IMR-90 (cell line): ENCODE results near the gene GRN. TPM values are rescaled to one million over a fixed set of nuclear protein-coding genes. Genes with fewer than 3 reads are reported as not detected.
"Not testable (repeated sequence)": the region's sequence is repeated elsewhere in the genome, so short reads cannot be mapped to it uniquely, and the experiment has no call there.

Experiments used
- ATAC-seq: fragments of 200-7000 bp; cut with Tn5 transposase; 2 replicates; pipeline ENCODE4 v1.9.1; 2020; ENCODE audit warnings: low read depth, mild to moderate bottlenecking, moderate library complexity
- BruUV-seq: library from RNA; stranded (reverse); fragments of 400-500 nt; replicated peaks from 2 replicates; lab custom pipeline; 2021; lab: Mats Ljungman, UMichigan
- CTCF ChIA-PET: fragments of 300-600 bp; formaldehyde crosslinking; extraction: SDS; loops from one replicate; lab custom pipeline; 2021; ENCODE audit warnings: antibody characterized with exemption; lab: Yijun Ruan, JAX
- POLR2A ChIA-PET: fragments of 300-600 bp; sonication (Branson Sonifier 250); formaldehyde crosslinking; loops from one replicate; lab custom pipeline; 2022; ENCODE audit warnings: antibody characterized with exemption; ENCODE audit not compliant: unreplicated experiment; lab: Charles Lee
- DNase-seq: peaks from one replicate; pipeline ENCODE4 v3.0.0; 2013
- H2AFZ ChIP-seq: replicated peaks from 2 replicates; pipeline ENCODE3; 2013; ENCODE audit warnings: low read length, mild to moderate bottlenecking; ENCODE audit not compliant: poor library complexity
- H2AK5ac ChIP-seq: 2 replicates; pipeline ENCODE4 v1.6.1; 2013; ENCODE audit warnings: low read depth, low read length, inconsistent platforms
- H2AK9ac ChIP-seq: replicated peaks from 2 replicates; pipeline ENCODE3; 2013; ENCODE audit warnings: mild to moderate bottlenecking, low read depth, low read length, moderate library complexity; ENCODE audit not compliant: poor library complexity
- H2BK120ac ChIP-seq: 2 replicates; pipeline ENCODE4 v1.6.1; 2013; ENCODE audit warnings: low read depth, low read length, inconsistent platforms
- H2BK15ac ChIP-seq: 3 replicates; pipeline ENCODE4 v1.6.1; 2013; ENCODE audit warnings: low read depth, low read length, inconsistent platforms
- H2BK20ac ChIP-seq: 2 replicates; pipeline ENCODE4 v1.6.1; 2013; ENCODE audit warnings: low read depth, mild to moderate bottlenecking, inconsistent platforms, low read length, moderate library complexity
- H2BK5ac ChIP-seq: 2 replicates; pipeline ENCODE4 v1.6.1; 2013; ENCODE audit warnings: mild to moderate bottlenecking, low read depth, low read length, inconsistent platforms; ENCODE audit not compliant: poor library complexity, severe bottlenecking
- H3K14ac ChIP-seq: replicated peaks from 2 replicates; pipeline ENCODE4 v1.6.1; 2013; ENCODE audit warnings: low read depth, low read length, inconsistent platforms
- H3K18ac ChIP-seq: 2 replicates; pipeline ENCODE4 v1.6.1; 2013; ENCODE audit warnings: low read depth, low read length, control low read depth
- H3K23ac ChIP-seq: 2 replicates; pipeline ENCODE4 v1.6.1; 2013; ENCODE audit warnings: low read depth, low read length, inconsistent platforms
- H3K27ac ChIP-seq: 2 replicates; pipeline ENCODE4 v1.5.1; 2013; ENCODE audit warnings: mild to moderate bottlenecking, control low read depth, low read length; ENCODE audit not compliant: insufficient read depth
- H3K27me3 ChIP-seq: 2 replicates; pipeline ENCODE4 v1.6.1; 2013; ENCODE audit warnings: low read length; ENCODE audit not compliant: control insufficient read depth, insufficient read depth
- H3K36me3 ChIP-seq: 2 replicates; pipeline ENCODE4 v1.6.1; 2013; ENCODE audit warnings: low read length, mixed read lengths; ENCODE audit not compliant: control insufficient read depth, insufficient read depth
- H3K4ac ChIP-seq: 2 replicates; pipeline ENCODE4 v1.6.1; 2013; ENCODE audit warnings: low read depth, low read length, inconsistent platforms
- H3K4me1 ChIP-seq: 2 replicates; pipeline ENCODE4 v1.6.1; 2013; ENCODE audit warnings: low read length, mixed read lengths; ENCODE audit not compliant: control insufficient read depth, insufficient read depth
- H3K4me2 ChIP-seq: 2 replicates; pipeline ENCODE4 v1.6.1; 2013; ENCODE audit warnings: low read depth, mild to moderate bottlenecking, control low read depth, low read length, moderate library complexity
- H3K4me3 ChIP-seq: 2 replicates; pipeline ENCODE4 v1.5.1; 2013; ENCODE audit warnings: low read depth, mild to moderate bottlenecking, control low read depth, low read length, moderate library complexity; ENCODE audit not compliant: insufficient read depth
- H3K56ac ChIP-seq: 2 replicates; pipeline ENCODE4 v1.6.1; 2013; ENCODE audit warnings: low read length, inconsistent platforms; ENCODE audit not compliant: insufficient read depth; ENCODE audit errors: extremely low read depth
- H3K79me1 ChIP-seq, 2 experiments: 2 replicates each; pipeline ENCODE4 v1.6.1; 2013; ENCODE audit warnings: low read length in 2 of 2, inconsistent platforms in 1 of 2, low read depth in 1 of 2
- H3K9ac ChIP-seq: 2 replicates; pipeline ENCODE4 v1.6.1; 2013; ENCODE audit warnings: low read depth, low read length, control low read depth
- H3K9me1 ChIP-seq: 2 replicates; pipeline ENCODE4 v1.6.1; 2013; ENCODE audit warnings: low read length, inconsistent platforms; ENCODE audit not compliant: insufficient read depth
- H3K9me3 ChIP-seq: 2 replicates; pipeline ENCODE4 v1.6.1; 2013; ENCODE audit warnings: low read length; ENCODE audit not compliant: control insufficient read depth, insufficient read depth
- H4K20me1 ChIP-seq: 2 replicates; pipeline ENCODE4 v1.6.1; 2013; ENCODE audit warnings: low read length, inconsistent platforms; ENCODE audit not compliant: insufficient read depth
- H4K5ac ChIP-seq: 2 replicates; pipeline ENCODE4 v1.6.1; 2013; ENCODE audit warnings: mild to moderate bottlenecking, low read depth, low read length, control low read depth
- H4K8ac ChIP-seq, 2 experiments: 2 replicates each; pipeline ENCODE4 v1.6.1; 2013; ENCODE audit warnings: low read depth in 2 of 2, low read length in 2 of 2, control low read depth in 1 of 2, inconsistent platforms in 1 of 2
- H4K91ac ChIP-seq: 2 replicates; pipeline ENCODE4 v1.6.1; 2013; ENCODE audit warnings: low read depth, low read length, inconsistent platforms; ENCODE audit not compliant: insufficient read depth
- WGBS, 2 experiments: methylation state at CpG; one replicate each; pipeline versions ENCODE4 v1.1.5 to v1.1.7; 2013; ENCODE audit warnings: missing lambda C conversion rate in 2 of 2; ENCODE audit not compliant: insufficient read length in 1 of 2; ENCODE audit errors: extremely low coverage in 2 of 2; 5-methylcytosine and 5-hydroxymethylcytosine counted together
- dilution Hi-C: fragments of 300-500 bp; cut with HindIII; formaldehyde crosslinking; loops from one replicate; pipeline ENCODE4 v1.14.3; 2018; ENCODE audit warnings: low sequenced_read_pairs; ENCODE audit not compliant: unreplicated experiment
- in situ Hi-C: fragments of 300-500 bp; cut with MboI; formaldehyde crosslinking; loops from 3 replicates; pipeline ENCODE4 v1.14.3; 2019; ENCODE audit warnings: low sequenced_read_pairs, inconsistent platforms, mixed read lengths
- intact Hi-C: fragments of 100-400 bp; cut with micrococcal nuclease; formaldehyde crosslinking; loops from 2 replicates; pipeline ENCODE4 v1.10.0; 2022
- polyA plus RNA-seq, 3 experiments: library from polyadenylated mRNA; depleted of rRNA; stranded (reverse); fragments of >200 nt; gene quantifications; 2 replicates each; pipeline ENCODE4 v1.2.3, GENCODE V29; 2012; ENCODE audit warnings: low replicate concordance in 1 of 3
- total RNA-seq: library from RNA; depleted of rRNA; stranded (reverse); fragments of >200 nt; gene quantifications from 2 replicates; pipeline ENCODE4 v1.2.3, GENCODE V29; 2012

Gene GRN
- total and polyA plus RNA-seq, 2 of the 4 experiments (the other 2 are of a cell fraction) = 38.9 to 494 TPM

DNA sequence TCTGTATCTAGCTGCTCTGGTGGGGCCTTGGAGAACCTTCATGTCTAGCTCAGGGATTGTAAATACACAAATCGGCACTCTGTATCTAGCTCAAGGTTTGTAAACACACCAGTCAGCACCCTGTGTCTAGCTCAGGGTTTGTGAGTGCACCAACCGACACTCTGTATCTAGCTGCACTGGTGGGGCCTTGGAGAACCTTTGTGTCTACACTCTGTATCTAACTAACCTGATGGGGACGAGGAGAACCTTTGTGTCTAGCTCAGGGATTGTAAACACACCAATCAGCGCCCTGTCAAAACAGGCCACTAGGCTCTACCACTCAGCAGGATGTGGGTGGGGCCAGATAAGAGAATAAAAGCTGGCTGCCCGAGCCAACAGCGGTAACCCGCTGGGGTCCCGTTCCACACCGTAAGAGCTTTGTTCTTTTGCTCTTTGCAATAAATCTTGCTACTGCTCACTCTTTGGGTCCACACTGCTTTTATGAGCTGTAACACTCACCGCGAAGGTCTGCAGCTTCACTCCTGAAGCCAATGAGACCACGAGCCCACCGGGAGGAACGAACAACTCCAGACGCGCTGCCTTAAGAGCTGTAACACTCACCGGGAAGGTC lies 24.4 kb downstream of the GRN start:
- dilution Hi-C loops, in situ Hi-C loops, H3K79me1 ChIP-seq, H2AK5ac ChIP-seq, H3K9me1 ChIP-seq, H3K9me3 ChIP-seq, H3K9ac ChIP-seq, H3K4me3 ChIP-seq, H3K56ac ChIP-seq, H4K20me1 ChIP-seq, H2BK15ac ChIP-seq, BruUV-seq, H4K91ac ChIP-seq, H2AFZ ChIP-seq, H2BK120ac ChIP-seq, H2BK5ac ChIP-seq, H3K4me1 ChIP-seq, H4K5ac ChIP-seq, H3K14ac ChIP-seq, H2BK20ac ChIP-seq, H3K4me2 ChIP-seq, POLR2A ChIA-PET, DNase-seq, H3K4ac ChIP-seq, H3K18ac ChIP-seq, intact Hi-C loops, H3K36me3 ChIP-seq, H2AK9ac ChIP-seq, H3K27ac ChIP-seq, H3K23ac ChIP-seq, CTCF ChIA-PET, ATAC-seq, H4K8ac ChIP-seq: not testable (repeated sequence)
- H3K27me3 ChIP-seq = peaks cover 31% of the 10 kb centered on the region
- WGBS, 2 experiments = 83% methylated on average over 1 of the region's 17 CpGs; no CpG with 5 or more reads in 1 of the 2 experiments
